Smooth muscle cell (in vitro differentiated cells): ENCODE data around the gene TXNDC5. TPM values are rescaled to one million over a fixed set of nuclear protein-coding genes. Genes with fewer than 3 reads are reported as not detected.

Experiments used
- DNase-seq: peaks from one replicate; lab custom pipeline; 2025; ENCODE audit not compliant: unreplicated experiment; lab: John Stamatoyannopoulos, UW
- H2AFZ ChIP-seq: fragments of 200-600 bp; sonication (generic); 2 replicates; pipeline ENCODE4 v1.6.0; 2016; ENCODE audit warnings: antibody characterized with exemption, low read depth, mild to moderate bottlenecking
- H3F3A ChIP-seq: fragments of 200-600 bp; sonication (generic); 2 replicates; pipeline ENCODE4 v1.6.0; 2017; ENCODE audit warnings: antibody characterized with exemption, low read depth
- H3K27ac ChIP-seq: fragments of 200-600 bp; sonication (generic); 2 replicates; pipeline ENCODE4 v1.5.1; 2016; ENCODE audit warnings: low read depth, mild to moderate bottlenecking
- H3K27me3 ChIP-seq: fragments of 200-600 bp; sonication (generic); 2 replicates; pipeline ENCODE4 v1.6.1; 2016; ENCODE audit warnings: low read depth, mild to moderate bottlenecking
- H3K36me3 ChIP-seq: fragments of 200-600 bp; sonication (generic); 2 replicates; pipeline ENCODE4 v1.5.1; 2016; ENCODE audit warnings: low read depth
- H3K4me1 ChIP-seq: fragments of 200-600 bp; sonication (generic); 2 replicates; pipeline ENCODE4 v1.5.1; 2016; ENCODE audit warnings: low read depth
- H3K4me2 ChIP-seq: fragments of 200-600 bp; sonication (generic); 2 replicates; pipeline ENCODE4 v1.6.0; 2016; ENCODE audit warnings: mild to moderate bottlenecking
- H3K4me3 ChIP-seq: fragments of 200-600 bp; sonication (generic); 2 replicates; pipeline ENCODE4 v1.5.1; 2016; ENCODE audit warnings: mild to moderate bottlenecking
- H3K79me2 ChIP-seq: fragments of 200-600 bp; sonication (generic); 2 replicates; pipeline ENCODE4 v1.6.0; 2016; ENCODE audit warnings: low read depth, mild to moderate bottlenecking
- H3K9ac ChIP-seq: fragments of 200-600 bp; sonication (generic); 2 replicates; pipeline ENCODE4 v1.6.0; 2016; ENCODE audit warnings: low read depth
- H3K9me3 ChIP-seq: fragments of 200-600 bp; sonication (generic); replicated peaks from 2 replicates; pipeline ENCODE4 v1.5.1; 2016; ENCODE audit warnings: low read depth
- H4K20me1 ChIP-seq: fragments of 200-600 bp; sonication (generic); 2 replicates; pipeline ENCODE4 v1.6.0; 2016; ENCODE audit warnings: low read depth
- CTCF ChIP-seq: fragments of 200-600 bp; sonication (generic); IDR thresholded peaks from 2 replicates; pipeline ENCODE4 v1.5.1; 2017; ENCODE audit warnings: borderline replicate concordance, mild to moderate bottlenecking, antibody characterized with exemption; ENCODE audit not compliant: insufficient read depth, poor library complexity, severe bottlenecking
- WGBS: methylation state at CpG from one replicate; pipeline ENCODE4 v1.1.7; 2016; ENCODE audit warnings: low lambda C conversion rate; 5-methylcytosine and 5-hydroxymethylcytosine counted together
- polyA plus RNA-seq: library from polyadenylated mRNA; unstranded; fragments of >200 nt; fragmentation: Nextera tagmentation; extraction: Ambion mirVana; gene quantifications from 2 replicates; pipeline ENCODE4 v1.2.1, GENCODE V29; 2016
- total RNA-seq: library from RNA; depleted of rRNA; stranded (reverse); fragments of >200 nt; gene quantifications from 2 replicates; pipeline ENCODE4 v1.2.3, GENCODE V29; 2014

TXNDC5 gene
- total RNA-seq (448 and 569 TPM in 2 replicates), polyA plus RNA-seq (368 and 576 TPM in 2 replicates)

- no peak for TF ChIP-seq CTCF
- DNase-seq: peak; percentile 41
- Histone ChIP-seq H2AFZ (peak within 1 kb of the TSS; percentile 82), H3K27me3 (no peaks in the 10 kb centered on the region), H3K27ac (peak within 1 kb of the TSS; percentile 45), H3F3A (no peaks in the 10 kb centered on the region), H3K79me2 (peaks cover 41% of the 10 kb centered on the region), H3K36me3 (no peaks in the 10 kb centered on the region), H3K9me3 (no peaks in the 10 kb centered on the region), H3K4me2 (peak within 1 kb of the TSS; percentile 96), H4K20me1 (peaks cover 40% of the 10 kb centered on the region), H3K4me3 (peak within 1 kb of the TSS; percentile 78), H3K4me1 (peaks cover 8% of the 10 kb centered on the region), H3K9ac (peak within 1 kb of the TSS; percentile 83)
- WGBS: 6% methylated on average over 22 of the region's 75 CpGs
Observed at GRCh38 chr6:7910654-7911344, at the start of gene TXNDC5. Gene TXNDC5 (minus strand): TSS chr6:7910788. CDS start chr6:7910776, 12 bp downstream.

GRCh38 chr6:7960141-7960540 lies 49.6 kb upstream of the TXNDC5 start:
- Histone ChIP-seq H3K27ac (no peak overlapping the region), H3F3A (no peaks in the 10 kb centered on the region), H3K4me1 (no peaks in the 10 kb centered on the region), H3K27me3 (no peaks in the 10 kb centered on the region), H3K4me2 (no peak overlapping the region), H3K36me3 (no peaks in the 10 kb centered on the region), H3K4me3 (no peak overlapping the region), H3K79me2 (no peaks in the 10 kb centered on the region), H4K20me1 (no peaks in the 10 kb centered on the region), H2AFZ (no peak overlapping the region), H3K9me3 (no peaks in the 10 kb centered on the region), H3K9ac (no peak overlapping the region)
- TF ChIP-seq CTCF: no peak
- DNase-seq: no peak
- WGBS: 59% methylated on average over 4 of the region's 4 CpGs

GRCh38 chr6:7959453-7959852 lies 48.9 kb upstream of the TXNDC5 start:
- Histone ChIP-seq H3K9ac (no peak overlapping the region), H3K4me2 (no peak overlapping the region), H3K27ac (no peak overlapping the region), H3K4me1 (no peaks in the 10 kb centered on the region), H3K9me3 (no peaks in the 10 kb centered on the region), H3K27me3 (no peaks in the 10 kb centered on the region), H2AFZ (no peak overlapping the region), H3K4me3 (no peak overlapping the region), H3F3A (no peaks in the 10 kb centered on the region), H3K36me3 (no peaks in the 10 kb centered on the region), H4K20me1 (no peaks in the 10 kb centered on the region), H3K79me2 (no peaks in the 10 kb centered on the region)
- no peak for DNase-seq
- WGBS: 79% methylated on average over 4 of the region's 4 CpGs
- no peak for TF ChIP-seq CTCF

- no peak for DNase-seq
- TF ChIP-seq CTCF: no peak
- Histone ChIP-seq H3K4me3 (no peak overlapping the region), H3F3A (no peaks in the 10 kb centered on the region), H3K79me2 (no peaks in the 10 kb centered on the region), H3K4me1 (no peaks in the 10 kb centered on the region), H3K4me2 (no peak overlapping the region), H3K9me3 (no peaks in the 10 kb centered on the region), H3K27me3 (no peaks in the 10 kb centered on the region), H3K27ac (no peak overlapping the region), H3K36me3 (no peaks in the 10 kb centered on the region), H4K20me1 (no peaks in the 10 kb centered on the region), H2AFZ (no peak overlapping the region), H3K9ac (no peak overlapping the region)
- 50% methylated on average over 1 of the region's 1 CpG for WGBS
Observed at GRCh38 chr6:7958464-7958863, 47.9 kb upstream of the TXNDC5 start.
